ENCODE results near the gene FBLL1. TPM values are rescaled to one million over a fixed set of nuclear protein-coding genes. Genes with fewer than 3 reads are reported as not detected.
"Not testable (repeated sequence)": the region's sequence is repeated elsewhere in the genome, so short reads cannot be mapped to it uniquely, and the experiment has no call there.

Gene FBLL1
- polyA plus RNA-seq, 4 donors: 0.35 to 1.3 (median 0.64) TPM

DNA sequence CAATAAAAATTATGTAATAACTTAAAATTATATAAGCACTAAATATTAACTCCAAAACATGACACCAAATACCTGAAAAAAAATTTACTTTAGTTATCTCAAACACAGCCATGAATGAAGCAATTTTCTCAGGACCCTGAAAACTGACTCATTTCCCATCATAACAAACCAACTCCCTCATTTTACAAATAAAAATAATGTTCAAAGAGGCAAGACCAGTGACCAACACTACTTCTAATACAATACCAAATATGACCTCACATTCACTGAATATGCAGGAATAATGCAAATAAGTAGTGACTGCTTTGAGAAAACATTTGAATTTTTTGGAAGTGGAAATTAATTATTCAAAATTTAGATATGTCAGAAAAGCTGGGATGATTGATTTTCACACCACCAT, 21.6 kb downstream of the FBLL1 start:
- no peak for DNase-seq (ENCODE audit: low read depth in 4 of 4, low spot score in 2 of 4)

DNA sequence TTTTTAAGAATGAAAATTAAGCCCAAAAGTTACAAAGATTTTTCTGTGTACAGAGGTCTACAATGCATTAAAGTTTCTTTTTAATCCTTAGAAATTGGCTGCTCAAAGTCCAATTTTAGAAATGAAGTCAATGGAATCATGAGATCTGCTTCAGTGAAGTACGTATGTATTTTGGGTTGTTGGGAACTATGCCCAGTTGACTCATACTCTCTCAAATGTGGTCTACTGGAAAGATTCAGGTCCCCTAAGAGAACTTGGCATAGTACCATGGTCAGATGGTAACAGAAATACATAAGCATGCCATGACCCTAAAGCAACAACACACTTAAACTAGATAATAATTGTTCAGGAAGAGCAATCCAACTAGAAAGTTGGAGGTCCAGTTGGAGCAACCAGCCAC, 23.0 kb downstream of the FBLL1 start:
- DNase-seq (ENCODE audit: low read depth in 4 of 4, low spot score in 2 of 4): no peak

DNA sequence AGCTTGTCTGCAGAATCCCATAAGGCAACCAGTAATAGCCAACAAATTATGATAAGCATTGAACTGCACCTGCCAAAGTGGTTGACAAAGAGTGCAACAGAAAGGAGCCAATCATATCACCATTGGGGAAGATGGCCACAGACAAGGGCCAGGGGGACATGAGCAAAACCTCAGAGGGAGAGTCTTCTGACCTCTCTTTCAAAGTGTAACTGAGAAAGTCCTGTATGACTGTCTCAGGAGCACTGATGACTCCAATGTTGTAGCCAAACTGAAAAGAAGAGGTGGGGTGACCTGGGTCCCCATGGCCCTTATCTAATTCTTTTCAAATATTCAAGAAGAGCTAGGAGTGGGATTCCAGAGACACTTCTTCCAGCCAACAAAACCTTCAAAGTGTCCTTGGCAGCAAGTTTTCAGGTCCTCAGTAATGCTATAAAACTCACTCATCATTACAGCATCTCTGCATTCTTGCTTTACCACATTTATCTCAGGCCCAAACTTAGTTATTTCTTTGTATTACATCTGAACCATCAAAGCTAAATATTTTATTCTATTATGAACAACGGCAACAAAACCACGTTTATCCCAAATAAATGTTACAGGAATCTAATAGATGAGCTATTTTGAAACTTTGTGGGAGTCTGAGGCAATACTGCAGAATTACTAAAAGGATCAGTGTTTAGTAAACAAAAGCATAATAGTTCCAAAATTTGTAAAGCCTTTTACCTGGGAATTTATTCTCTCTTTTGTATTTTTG, 24.4 kb downstream of the FBLL1 start:
- no peak for DNase-seq (ENCODE audit: low read depth in 4 of 4, low spot score in 2 of 4)

DNA sequence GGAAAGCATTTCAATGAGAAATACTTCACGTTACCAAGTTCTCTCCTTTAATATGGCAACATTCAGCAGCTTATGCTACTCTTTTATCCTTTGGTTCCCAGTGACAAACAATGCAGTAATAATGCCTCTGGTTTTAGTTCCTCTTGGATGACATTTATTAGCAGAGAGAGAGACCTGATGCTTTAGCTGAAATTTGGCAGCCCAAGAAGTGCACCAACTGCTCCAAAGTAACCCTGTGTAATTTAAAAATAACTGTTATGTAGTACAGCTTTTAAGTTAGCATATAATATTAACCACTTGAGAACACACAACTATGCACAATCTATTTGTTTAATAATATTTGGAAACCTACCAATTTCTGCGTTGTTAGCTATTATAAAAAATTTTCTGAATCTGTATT, 28.3 kb downstream of the FBLL1 start:
- no peak for DNase-seq (ENCODE audit: low read depth in 4 of 4, low spot score in 2 of 4)

DNA sequence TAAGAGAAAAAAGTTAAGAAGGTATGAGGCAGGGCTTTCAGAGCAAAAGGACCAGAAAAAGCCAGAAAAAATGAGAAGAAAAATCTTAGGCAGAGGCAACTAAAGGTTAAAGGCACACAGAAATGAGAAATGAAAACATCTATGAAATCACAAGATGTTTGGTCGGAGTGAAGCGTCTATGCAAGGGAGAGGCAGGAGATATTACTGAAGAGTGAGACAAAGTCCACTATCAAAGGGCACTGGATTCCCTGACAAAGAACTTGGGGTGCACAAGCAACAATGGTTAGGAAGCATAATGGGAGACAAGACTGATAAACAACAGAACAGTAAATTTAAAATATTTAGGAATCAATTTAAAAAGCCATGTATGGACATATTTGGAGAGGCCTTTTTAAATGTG, 33.2 kb downstream of the FBLL1 start:
- no peak for DNase-seq (ENCODE audit: low read depth in 4 of 4, low spot score in 2 of 4)

DNA sequence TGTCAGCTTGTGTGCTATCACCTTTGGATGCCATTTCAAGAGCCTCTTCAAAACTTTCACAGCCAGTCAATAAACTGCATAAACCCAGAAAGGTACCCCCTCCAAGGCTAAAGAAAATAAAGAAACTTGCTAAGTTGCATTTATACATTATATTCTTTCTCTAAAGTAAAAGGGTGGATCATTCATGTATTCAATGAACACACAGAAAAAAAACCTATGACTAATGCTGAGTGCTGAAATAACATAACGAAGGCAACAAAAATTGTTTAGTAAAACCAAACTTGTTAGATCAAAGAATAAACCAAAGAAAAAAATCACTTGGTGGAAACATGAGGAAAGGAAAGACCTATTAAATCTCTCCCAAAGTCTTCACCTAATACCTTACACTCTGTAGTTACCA, 34.9 kb downstream of the FBLL1 start:
- DNase-seq (ENCODE audit: low read depth in 4 of 4, low spot score in 2 of 4): no peak

DNA sequence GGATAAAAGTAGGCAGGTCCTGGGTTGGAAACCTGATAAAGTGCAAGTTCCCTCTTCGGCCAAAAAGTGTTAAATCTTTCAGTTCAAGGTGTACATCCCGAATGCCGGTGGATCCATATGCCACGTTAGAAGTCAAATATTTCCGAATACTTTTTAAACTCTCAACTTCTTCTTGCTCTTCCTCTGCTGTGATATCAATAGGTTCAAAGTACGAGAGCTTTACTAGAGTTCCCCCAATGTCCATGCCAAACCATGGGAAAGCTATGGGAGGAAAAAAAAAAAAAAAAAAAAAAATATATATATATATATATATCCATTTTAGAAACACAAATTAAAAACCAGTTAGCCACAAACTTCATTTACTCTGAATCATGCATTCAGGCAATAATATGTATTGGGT, 39.6 kb downstream of the FBLL1 start:
- no peak for DNase-seq (ENCODE audit: low read depth in 4 of 4, low spot score in 2 of 4)

DNA sequence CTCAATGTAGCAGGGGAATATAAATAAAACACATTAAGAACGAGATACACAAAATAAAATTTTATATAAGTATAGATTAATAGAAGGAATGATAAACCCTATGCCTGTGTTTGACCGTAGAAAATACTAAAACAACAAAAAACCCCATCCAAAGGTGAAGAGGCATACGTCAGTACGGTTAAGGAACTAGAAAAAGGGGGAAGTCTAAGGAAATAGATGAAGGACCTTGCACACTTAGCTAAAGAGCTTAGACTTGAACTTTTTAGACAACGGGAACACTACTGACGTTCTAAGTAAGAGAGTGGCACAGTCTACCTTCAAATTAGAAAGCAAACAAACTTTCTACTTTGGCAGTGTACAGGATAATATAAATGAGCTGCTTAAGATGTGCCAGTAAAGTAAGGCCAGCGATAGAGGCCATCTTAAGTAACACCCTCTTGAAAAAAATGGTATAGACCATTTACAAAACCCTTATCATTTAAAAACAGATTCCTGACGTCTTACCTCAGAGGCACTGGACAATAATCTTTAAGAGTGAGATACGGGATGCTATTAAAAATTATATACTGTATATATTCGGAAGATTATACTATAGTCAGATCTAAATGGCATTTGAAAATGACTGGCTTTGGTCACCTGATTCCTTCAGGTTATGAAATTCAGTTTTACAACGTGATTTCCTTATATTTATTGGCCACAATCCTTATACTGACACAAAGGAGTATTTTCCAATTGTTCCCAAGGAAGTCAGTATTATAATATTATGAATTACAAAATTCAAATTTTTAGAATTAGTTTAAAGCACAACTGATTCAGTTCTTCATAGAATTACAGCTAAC, 41.6 kb downstream of the FBLL1 start:
- DNase-seq (ENCODE audit: low read depth in 4 of 4, low spot score in 2 of 4): no peak

DNA sequence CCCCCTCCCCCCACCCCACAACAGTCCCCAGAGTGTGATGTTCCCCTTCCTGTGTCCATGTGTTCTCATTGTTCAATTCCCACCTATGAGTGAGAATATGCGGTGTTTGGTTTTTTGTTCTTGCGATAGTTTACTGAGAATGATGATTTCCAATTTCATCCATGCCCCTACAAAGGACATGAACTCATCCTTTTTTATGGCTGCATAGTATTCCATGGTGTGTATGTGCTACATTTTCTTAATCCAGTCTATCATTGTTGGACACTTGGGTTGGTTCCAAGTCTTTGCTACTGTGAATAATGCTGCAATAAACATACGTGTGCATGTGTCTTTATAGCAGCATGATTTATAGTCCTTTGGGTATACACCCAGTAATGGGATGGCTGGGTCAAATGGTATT, 44.6 kb downstream of the FBLL1 start:
- not testable (repeated sequence) for DNase-seq (ENCODE audit: low read depth in 4 of 4, low spot score in 2 of 4)

DNA sequence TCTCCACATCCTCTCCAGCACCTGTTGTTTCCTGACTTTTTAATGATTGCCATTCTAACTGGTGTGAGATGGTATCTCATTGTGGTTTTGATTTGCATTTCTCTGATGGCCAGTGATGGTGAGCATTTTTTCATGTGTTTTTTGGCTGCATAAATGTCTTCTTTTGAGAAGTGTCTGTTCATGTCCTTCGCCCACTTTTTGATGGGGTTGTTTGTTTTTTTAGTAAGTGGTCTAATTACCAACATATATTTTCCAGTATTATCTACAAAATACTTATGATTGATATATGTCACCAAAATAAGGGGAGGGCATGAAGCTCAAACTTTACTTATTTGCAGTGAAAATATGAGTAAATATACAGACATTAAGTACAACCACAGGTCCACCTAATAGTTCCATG, 45.1 kb downstream of the FBLL1 start:
- not testable (repeated sequence) for DNase-seq (ENCODE audit: low read depth in 4 of 4, low spot score in 2 of 4)

DNA sequence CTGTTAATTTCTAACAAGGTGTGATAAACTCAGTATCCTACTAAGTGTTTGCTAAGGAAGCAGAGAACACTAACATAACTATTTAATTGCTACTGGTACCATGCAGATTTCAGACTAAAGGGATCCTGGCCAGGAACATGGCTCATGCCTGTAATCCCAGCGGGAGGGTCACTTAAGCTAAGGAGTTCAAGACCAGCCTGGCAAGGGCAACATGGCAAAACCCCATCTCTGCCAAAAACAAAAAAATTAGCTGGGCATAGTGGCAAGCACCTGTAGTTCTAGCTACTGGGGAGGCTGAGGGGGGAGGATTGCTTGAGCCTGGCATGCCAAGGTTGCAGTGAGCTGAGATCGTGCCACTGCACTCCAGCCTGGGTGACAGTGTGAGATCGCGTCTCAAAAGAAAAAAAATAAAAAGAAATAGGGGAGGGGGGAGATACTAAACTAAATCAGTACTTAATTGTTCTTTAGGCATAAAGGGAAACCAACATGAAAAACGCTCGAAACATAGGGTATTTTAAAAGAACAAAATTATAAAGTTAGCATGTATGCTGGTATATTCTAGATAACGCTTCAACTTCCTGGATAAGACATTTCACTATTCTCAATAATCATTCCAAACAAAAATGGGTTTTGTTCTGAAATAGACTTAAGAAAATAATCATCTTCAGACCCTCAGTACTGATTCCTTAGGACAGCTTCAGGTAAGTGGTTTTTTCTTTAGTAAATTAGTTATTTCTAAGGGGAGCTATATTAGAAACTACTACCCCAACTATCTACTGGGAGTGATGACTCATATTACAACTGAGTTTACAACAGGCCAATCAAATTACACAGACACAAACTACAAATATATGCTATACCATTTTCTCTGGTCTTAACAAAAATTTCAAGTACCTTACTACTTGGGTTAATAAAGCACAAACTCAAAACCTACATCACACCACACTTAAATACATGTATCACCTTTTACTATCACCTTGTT, 46.6 kb downstream of the FBLL1 start:
- no peak for DNase-seq (ENCODE audit: low read depth in 4 of 4, low spot score in 2 of 4)

DNA sequence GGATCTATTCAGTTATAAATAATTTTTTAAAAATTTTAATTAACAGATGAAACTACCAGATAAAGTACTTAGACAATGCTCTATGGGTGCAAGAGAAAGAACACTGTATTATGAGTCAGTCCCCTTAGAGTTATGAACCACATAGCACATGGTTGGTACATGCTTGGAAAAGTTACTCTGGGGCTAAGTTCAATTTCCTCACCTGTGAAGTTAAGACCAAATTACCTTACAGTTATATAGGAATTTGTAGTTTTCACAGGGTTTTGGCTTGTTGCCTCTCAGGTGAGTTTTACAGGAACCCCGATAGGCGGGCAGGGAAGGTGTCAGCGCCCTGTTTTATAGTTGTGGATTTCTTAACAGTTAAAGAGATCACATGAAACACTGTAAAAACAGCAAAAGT, 48.9 kb downstream of the FBLL1 start:
- no peak for DNase-seq (ENCODE audit: low read depth in 4 of 4, low spot score in 2 of 4)

DNA sequence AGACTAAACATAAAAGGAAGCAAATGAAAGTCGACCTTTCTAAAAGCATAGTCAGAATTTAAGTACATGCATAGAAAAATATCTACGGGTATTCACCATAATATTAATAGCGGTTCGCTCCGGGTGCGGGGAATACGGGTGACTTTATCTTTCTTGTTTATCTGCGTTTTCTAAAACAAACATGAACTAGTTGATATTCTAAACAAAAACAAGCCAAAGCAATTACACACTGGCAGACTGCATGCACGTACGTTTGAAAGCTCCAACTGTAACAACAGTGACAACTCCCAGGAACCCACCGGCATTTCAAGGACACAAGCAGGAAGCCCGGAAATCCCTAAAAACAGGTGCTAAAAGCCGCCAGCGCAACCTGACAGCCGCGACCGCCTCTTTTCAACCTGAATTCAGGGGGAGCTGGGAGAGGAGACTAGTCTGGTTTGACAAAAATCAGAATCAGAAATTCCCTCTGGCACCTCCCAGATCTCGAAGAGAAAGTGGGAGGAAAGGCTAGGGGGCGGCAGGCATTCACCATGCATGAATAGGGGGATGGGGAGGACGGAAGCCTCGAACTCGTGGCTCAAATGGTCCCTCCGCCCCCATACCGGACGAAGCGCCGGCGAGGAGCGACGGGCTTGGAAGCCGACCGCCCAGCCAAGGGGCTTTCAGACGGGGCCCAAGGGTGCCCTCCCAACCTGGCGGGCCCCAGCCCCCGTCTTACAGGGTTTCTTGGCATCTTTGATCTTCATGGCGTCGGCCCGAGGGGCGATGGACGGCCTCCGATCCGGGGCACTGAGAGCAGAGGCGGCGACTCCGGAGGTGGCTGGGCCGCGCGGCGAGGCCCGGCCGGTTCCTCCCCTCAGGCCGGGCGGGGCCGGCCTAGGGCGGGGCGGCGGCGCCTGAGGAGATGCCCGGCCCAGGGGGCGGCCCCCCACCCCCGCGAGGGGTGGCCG, 49.7 kb downstream of the FBLL1 start, which contains the start of gene PANK3:
Gene PANK3 (minus strand): TSS at position 831 of the 950 bp plus-strand sequence. CDS start 85 bp downstream, at position 746.
- DNase-seq (ENCODE audit: low read depth in 4 of 4, low spot score in 2 of 4): peak in 3 of 4 donors; percentile 37 to 56 (median 48)

DNA sequence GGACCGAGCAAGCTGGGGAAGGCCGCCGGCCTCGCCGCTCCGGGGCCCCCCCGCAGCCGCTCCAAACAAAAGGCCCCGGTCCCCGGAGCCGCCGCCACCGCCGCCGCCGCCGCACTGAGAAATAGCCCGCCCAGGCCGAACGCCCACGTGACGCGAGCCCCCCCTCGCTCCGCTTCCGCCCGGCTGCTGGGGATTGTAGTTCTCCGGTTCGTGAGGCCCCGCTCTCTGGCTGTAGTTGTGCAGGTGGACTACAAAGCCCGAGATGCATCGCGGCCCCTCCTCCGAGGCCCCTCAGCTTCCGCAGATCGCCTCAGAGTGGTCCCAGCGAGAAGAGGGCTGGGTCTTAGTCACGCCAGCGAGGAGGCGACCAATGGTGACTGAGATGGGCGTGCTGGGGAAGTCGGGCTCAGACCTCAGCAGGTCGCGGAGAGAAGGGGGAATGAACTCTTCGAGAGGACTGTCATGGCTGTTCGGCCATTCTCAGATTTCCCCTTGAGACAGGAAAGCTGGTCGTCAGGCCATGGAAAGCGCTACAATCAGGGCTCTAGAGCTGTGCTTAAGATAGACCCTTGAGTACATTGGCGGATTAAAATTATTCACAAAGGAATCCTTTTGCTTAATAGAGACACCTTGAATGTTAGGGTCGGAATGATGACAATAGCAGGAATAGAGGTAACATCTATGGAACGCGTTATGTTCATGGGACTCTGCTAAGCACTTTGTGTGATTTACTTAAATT, 50.6 kb downstream of the FBLL1 start:
- peak; percentile 89 to 99 (median 96) for DNase-seq (ENCODE audit: low read depth in 4 of 4, low spot score in 2 of 4)

DNA sequence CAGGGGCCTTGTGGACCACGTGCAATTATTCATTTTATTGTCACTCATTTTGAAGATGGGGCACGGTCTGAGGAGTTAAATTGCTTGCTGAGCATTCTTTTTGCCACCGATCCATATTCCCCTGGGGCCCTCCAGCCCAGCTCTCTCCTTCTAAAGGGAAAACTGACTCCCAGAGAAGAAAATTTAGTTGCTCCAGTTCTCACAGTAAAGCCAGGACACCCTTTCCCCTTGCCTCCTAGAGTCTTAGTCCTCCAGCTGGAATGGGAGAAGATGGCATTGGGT, 51.1 kb downstream of the FBLL1 start:
- DNase-seq (ENCODE audit: low read depth in 4 of 4, low spot score in 2 of 4): no peak
